Activated B cell treated with CpG ODN at 0.5 μM for 24 hours (primary cell): ENCODE measurements around the gene HAUS7. TPM values are rescaled to one million over a fixed set of nuclear protein-coding genes. Genes with fewer than 3 reads are reported as not detected.

Experiments
- ATAC-seq: fragments of 200-7000 bp; cut with Tn5 transposase; one replicate; pipeline ENCODE4 v1.10.0; 2021; ENCODE audit warnings: low read depth, mild to moderate bottlenecking, moderate library complexity
- CTCF ChIA-PET: fragments of 350-600 bp; sonication (Branson Sonifier 250); formaldehyde crosslinking; loops from one replicate; lab custom pipeline; 2021; ENCODE audit warnings: antibody characterized with exemption; lab: Charles Lee
- POLR2A ChIA-PET: fragments of 350-600 bp; sonication (Branson Sonifier 250); formaldehyde crosslinking; loops from one replicate; lab custom pipeline; 2021; ENCODE audit warnings: antibody characterized with exemption; lab: Charles Lee
- DNase-seq: peaks from one replicate; pipeline ENCODE4 v3.0.0; 2022
- H3K27ac Mint-ChIP-seq: one replicate; pipeline ENCODE4 v1.8.0; 2020; ENCODE audit warnings: mixed read lengths
- H3K27me3 Mint-ChIP-seq: one replicate; pipeline ENCODE4 v1.8.0; 2021; ENCODE audit warnings: mixed read lengths
- H3K36me3 Mint-ChIP-seq: one replicate; pipeline ENCODE4 v1.8.0; 2021; ENCODE audit warnings: low read depth, mixed read lengths
- H3K4me1 Mint-ChIP-seq: one replicate; pipeline ENCODE4 v1.8.0; 2021; ENCODE audit warnings: mixed read lengths
- H3K4me3 Mint-ChIP-seq: one replicate; pipeline ENCODE4 v1.8.0; 2020; ENCODE audit warnings: mild to moderate bottlenecking, mixed read lengths
- H3K9me3 Mint-ChIP-seq: one replicate; pipeline ENCODE4 v1.8.0; 2020; ENCODE audit warnings: mixed read lengths
- intact Hi-C: fragments of 100-400 bp; cut with micrococcal nuclease; formaldehyde crosslinking; loops from one replicate; pipeline ENCODE4 v1.15.1; 2024
- total RNA-seq: library from RNA; stranded (reverse); gene quantifications from 2 replicates; pipeline ENCODE4 v1.2.3, GENCODE V29; 2022
- TF ChIP-seq, protein P1 (sequence below): fragments of 200-600 bp; IDR thresholded peaks from one replicate; pipeline ENCODE4 v1.8.0; 2022; ENCODE audit warnings: antibody characterized with exemption, mild to moderate bottlenecking

Gene HAUS7
- total RNA-seq, 1 donor from 2014 or later: 39.2 TPM

GRCh38 chrX:153448556-153449367 is 21.6 kb downstream of the HAUS7 start:
- no peak overlapping the region for H3K4me3 Mint-ChIP-seq
- H3K36me3 Mint-ChIP-seq: peaks cover 26% of the 10 kb centered on the region
- ChIA-PET CTCF (no interaction called here), POLR2A (no interaction called here)
- H3K27ac Mint-ChIP-seq: no peak overlapping the region
- no peaks in the 10 kb centered on the region for H3K27me3 Mint-ChIP-seq
- DNase-seq (no peak), ATAC-seq (no peak)
- intact Hi-C loops: no loop called here
- H3K9me3 Mint-ChIP-seq: no peaks in the 10 kb centered on the region
- TF ChIP-seq, protein P1, sequence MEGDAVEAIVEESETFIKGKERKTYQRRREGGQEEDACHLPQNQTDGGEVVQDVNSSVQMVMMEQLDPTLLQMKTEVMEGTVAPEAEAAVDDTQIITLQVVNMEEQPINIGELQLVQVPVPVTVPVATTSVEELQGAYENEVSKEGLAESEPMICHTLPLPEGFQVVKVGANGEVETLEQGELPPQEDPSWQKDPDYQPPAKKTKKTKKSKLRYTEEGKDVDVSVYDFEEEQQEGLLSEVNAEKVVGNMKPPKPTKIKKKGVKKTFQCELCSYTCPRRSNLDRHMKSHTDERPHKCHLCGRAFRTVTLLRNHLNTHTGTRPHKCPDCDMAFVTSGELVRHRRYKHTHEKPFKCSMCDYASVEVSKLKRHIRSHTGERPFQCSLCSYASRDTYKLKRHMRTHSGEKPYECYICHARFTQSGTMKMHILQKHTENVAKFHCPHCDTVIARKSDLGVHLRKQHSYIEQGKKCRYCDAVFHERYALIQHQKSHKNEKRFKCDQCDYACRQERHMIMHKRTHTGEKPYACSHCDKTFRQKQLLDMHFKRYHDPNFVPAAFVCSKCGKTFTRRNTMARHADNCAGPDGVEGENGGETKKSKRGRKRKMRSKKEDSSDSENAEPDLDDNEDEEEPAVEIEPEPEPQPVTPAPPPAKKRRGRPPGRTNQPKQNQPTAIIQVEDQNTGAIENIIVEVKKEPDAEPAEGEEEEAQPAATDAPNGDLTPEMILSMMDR: no peak
- H3K4me1 Mint-ChIP-seq: no peaks in the 10 kb centered on the region

DNA sequence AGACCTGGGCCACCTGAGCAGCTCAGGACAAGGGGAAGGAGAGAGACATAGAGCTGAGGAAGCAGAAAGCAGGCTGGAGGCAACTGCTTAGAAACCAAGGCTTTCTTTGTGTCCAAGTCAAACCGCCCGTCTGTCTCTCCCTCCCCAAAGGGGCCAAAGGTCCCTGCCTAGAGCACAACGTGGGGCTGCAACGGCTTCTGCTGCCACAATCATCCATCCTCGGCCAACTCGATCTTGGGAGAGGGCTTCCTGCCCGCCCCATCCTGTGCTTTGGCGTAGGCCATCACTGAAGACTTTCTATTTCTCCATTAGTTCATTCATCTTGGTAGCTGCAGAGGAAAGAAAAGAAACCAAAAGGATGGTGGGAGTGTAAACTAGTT is 22.8 kb downstream of the HAUS7 start:
- POLR2A ChIA-PET: no interaction called here
- no peak for DNase-seq
- H3K27me3 Mint-ChIP-seq: no peaks in the 10 kb centered on the region

GRCh38 chrX:153446950-153447580 is 23.3 kb downstream of the HAUS7 start:
- peaks cover 22% of the 10 kb centered on the region for H3K36me3 Mint-ChIP-seq
- H3K4me1 Mint-ChIP-seq: no peaks in the 10 kb centered on the region
- no peak overlapping the region for H3K27ac Mint-ChIP-seq
- intact Hi-C loops: no loop called here
- CTCF ChIA-PET: no interaction called here
- ATAC-seq (no peak), DNase-seq (no peak)
- no peaks in the 10 kb centered on the region for H3K27me3 Mint-ChIP-seq
- TF ChIP-seq, protein P1: no peak
- POLR2A ChIA-PET: no interaction called here
- no peaks in the 10 kb centered on the region for H3K9me3 Mint-ChIP-seq
- H3K4me3 Mint-ChIP-seq: no peak overlapping the region

More for the DNA sequence above, 22.8 kb downstream of the HAUS7 start:
- H3K4me3 Mint-ChIP-seq: no peak overlapping the region
- no peaks in the 10 kb centered on the region for H3K9me3 Mint-ChIP-seq
- ATAC-seq: no peak
- no peaks in the 10 kb centered on the region for H3K4me1 Mint-ChIP-seq
- CTCF ChIA-PET: no interaction called here
- intact Hi-C loops: no loop called here
- H3K27ac Mint-ChIP-seq: no peak overlapping the region
- peaks cover 22% of the 10 kb centered on the region for H3K36me3 Mint-ChIP-seq
- TF ChIP-seq, protein P1: no peak

GRCh38 chrX:153446636-153446936 is 23.8 kb downstream of the HAUS7 start:
- ChIA-PET POLR2A (no interaction called here), CTCF (no interaction called here)
- Mint-ChIP-seq H3K36me3 (peaks cover 19% of the 10 kb centered on the region), H3K27ac (no peak overlapping the region), H3K4me1 (no peaks in the 10 kb centered on the region), H3K9me3 (no peaks in the 10 kb centered on the region), H3K4me3 (no peak overlapping the region), H3K27me3 (no peaks in the 10 kb centered on the region)
- intact Hi-C loops: no loop called here
- TF ChIP-seq, protein P1: no peak
- no peak for DNase-seq
- no peak for ATAC-seq

DNA sequence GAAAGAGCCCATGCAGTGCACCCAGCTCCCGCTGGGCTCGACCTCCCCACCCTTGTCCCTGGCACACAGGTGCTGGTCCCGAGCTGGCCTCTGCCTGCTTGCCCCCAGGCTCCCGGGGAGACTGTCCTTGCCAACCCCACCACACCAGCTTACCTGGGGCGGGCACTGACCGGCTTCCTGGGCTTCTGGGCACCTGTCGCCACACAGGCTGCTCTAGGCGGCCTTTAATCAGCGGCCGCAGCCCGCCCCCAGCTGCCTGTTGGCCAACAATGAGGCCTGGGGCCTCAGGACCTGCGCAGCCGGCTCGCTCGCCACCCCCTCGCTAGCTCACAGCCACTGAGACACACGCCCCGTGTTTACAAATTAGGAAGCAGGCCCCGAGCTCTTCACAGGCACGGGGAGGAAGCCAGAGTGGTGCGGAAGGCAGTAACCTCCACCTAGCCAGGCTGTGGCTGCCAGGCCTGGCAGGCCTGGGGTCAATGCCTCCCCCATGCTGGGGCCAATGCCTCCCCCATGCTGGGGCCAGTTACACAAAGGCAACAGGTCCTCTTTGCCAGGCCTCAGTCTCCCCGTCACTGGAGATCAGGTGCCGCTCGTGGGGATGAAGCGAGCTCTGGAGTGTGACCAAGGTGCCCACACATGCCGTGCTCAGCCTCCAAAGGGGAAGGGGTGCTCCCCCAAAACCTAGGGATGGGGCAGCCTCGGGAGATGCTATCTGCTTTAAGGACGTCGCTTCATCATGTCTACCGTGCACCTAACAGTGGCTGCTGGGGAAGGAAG is 24.3 kb downstream of the HAUS7 start, which contains the start of gene TREX2:
Gene TREX2, minus strand, starts transcription at position 201 of the 780 bp plus-strand sequence. CDS start 626 bp downstream, outside the sequence.
- H3K27ac Mint-ChIP-seq: no peak within 1 kb of the TSS
- H3K4me1 Mint-ChIP-seq: no peaks in the 10 kb centered on the region
- ChIA-PET POLR2A (no interaction called here), CTCF (no interaction called here)
- DNase-seq (no peak), ATAC-seq (no peak)
- no peaks in the 10 kb centered on the region for H3K9me3 Mint-ChIP-seq
- peaks cover 14% of the 10 kb centered on the region for H3K36me3 Mint-ChIP-seq
- no peaks in the 10 kb centered on the region for H3K27me3 Mint-ChIP-seq
- no peak within 1 kb of the TSS for H3K4me3 Mint-ChIP-seq
- intact Hi-C loops: no loop called here
- TF ChIP-seq, protein P1: no peak
